HepG2 (cell line): Measurements from ENCODE around the gene ANKRD37. TPM values are rescaled to one million over a fixed set of nuclear protein-coding genes. Genes with fewer than 3 reads are reported as not detected.

Source experiments
- FIP1L1 ChIP-seq: fragments of 200-400 bp; formaldehyde crosslinking; IDR thresholded peaks from 2 replicates; pipeline ENCODE4 v1.6.1; 2018; ENCODE audit warnings: low read depth, mild to moderate bottlenecking, low read length, moderate library complexity, borderline replicate concordance; ENCODE audit not compliant: insufficient read depth
- FOXK2 ChIP-seq: fragments of 450-650 bp; IDR thresholded peaks from 2 replicates; pipeline ENCODE4 v1.6.1; 2016
- GATAD2A ChIP-seq: IDR thresholded peaks from 2 replicates; pipeline ENCODE4 v1.6.1; 2016
- JUND ChIP-seq: sonication (generic); formaldehyde crosslinking; IDR thresholded peaks from 2 replicates; pipeline ENCODE4 v1.8.0; 2022; ENCODE audit warnings: mild to moderate bottlenecking, missing genetic modification reagents
- PAWR ChIP-seq: sonication (generic); formaldehyde crosslinking; IDR thresholded peaks from 2 replicates; pipeline ENCODE4 v1.4.0; 2020; ENCODE audit warnings: missing genetic modification reagents, mild to moderate bottlenecking, borderline replicate concordance
- SAFB2 ChIP-seq: sonication (generic); formaldehyde crosslinking; IDR thresholded peaks from 2 replicates; pipeline ENCODE4 v1.5.1; 2020; ENCODE audit warnings: missing genetic modification reagents, low read depth, mild to moderate bottlenecking, borderline replicate concordance
- THAP11 ChIP-seq: IDR thresholded peaks from 2 replicates; pipeline ENCODE4 v1.6.1; 2016; ENCODE audit warnings: missing biosample characterization, missing genetic modification reagents
- WIZ ChIP-seq: sonication (generic); formaldehyde crosslinking; IDR thresholded peaks from 2 replicates; pipeline ENCODE4 v1.5.1; 2020; ENCODE audit warnings: mild to moderate bottlenecking, missing genetic modification reagents
- ZNF101 ChIP-seq: sonication (generic); formaldehyde crosslinking; IDR thresholded peaks from 2 replicates; pipeline ENCODE4 v1.4.0; 2020; ENCODE audit warnings: mild to moderate bottlenecking, low read depth, missing genetic modification reagents, borderline replicate concordance
- ZNF205 ChIP-seq: IDR thresholded peaks from 2 replicates; pipeline ENCODE4 v1.6.1; 2018; ENCODE audit warnings: missing biosample characterization, missing genetic modification reagents
- ZNF260 ChIP-seq: sonication (generic); formaldehyde crosslinking; IDR thresholded peaks from 2 replicates; pipeline ENCODE4 v1.4.0; 2020; ENCODE audit warnings: missing genetic modification reagents, low read depth, mild to moderate bottlenecking, borderline replicate concordance
- ZNF510 ChIP-seq: sonication (generic); formaldehyde crosslinking; IDR thresholded peaks from 2 replicates; pipeline ENCODE4 v1.4.0; 2020; ENCODE audit warnings: low read depth, mild to moderate bottlenecking, missing genetic modification reagents
- ZNF615 ChIP-seq: sonication (generic); formaldehyde crosslinking; IDR thresholded peaks from 2 replicates; pipeline ENCODE4 v1.5.0; 2020; ENCODE audit warnings: mild to moderate bottlenecking, missing genetic modification reagents, borderline replicate concordance
- ZNF619 ChIP-seq: sonication (generic); formaldehyde crosslinking; IDR thresholded peaks from 2 replicates; pipeline ENCODE4 v1.4.0; 2020; ENCODE audit warnings: mild to moderate bottlenecking, missing genetic modification reagents
- ZNF7 ChIP-seq: IDR thresholded peaks from 2 replicates; pipeline ENCODE4 v1.6.1; 2016; ENCODE audit warnings: missing biosample characterization, missing genetic modification reagents
- ZNF703 ChIP-seq: sonication (generic); formaldehyde crosslinking; IDR thresholded peaks from 2 replicates; pipeline ENCODE4 v1.5.1; 2020; ENCODE audit warnings: missing genetic modification reagents, mild to moderate bottlenecking, moderate library complexity, borderline replicate concordance
- ZNF768 ChIP-seq: sonication (generic); formaldehyde crosslinking; IDR thresholded peaks from 2 replicates; pipeline ENCODE4 v1.4.0; 2020; ENCODE audit warnings: missing genetic modification reagents
- polyA plus RNA-seq, 8 experiments: library from polyadenylated mRNA; depleted of rRNA in 3 of 8; stranded (reverse) in 7 of 8; unstranded in 1 of 8; fragments of >200 nt; fragmentation: Illumina TruSeq in 4 of 8; extraction: Trizol in 4 of 8; gene quantifications; 2 replicates each; pipeline versions ENCODE4 v1.2.1 to v1.2.3, GENCODE V29; 2011 to 2016; ENCODE audit warnings: low read depth in 4 of 8, missing spikeins in 1 of 8, mixed read lengths in 1 of 8; ENCODE audit not compliant: insufficient read depth in 1 of 8
- total RNA-seq, 5 experiments: library from RNA; depleted of rRNA; stranded (reverse); fragments of >200 nt; fragmentation: Illumina TruSeq; extraction: Trizol; gene quantifications; 2 replicates each; pipeline ENCODE4 v1.2.3, GENCODE V29; 2016; ENCODE audit warnings: low read depth in 1 of 5
- TF ChIP-seq, protein P1 (sequence below): sonication (generic); formaldehyde crosslinking; IDR thresholded peaks from 2 replicates; pipeline ENCODE4 v1.8.0; 2022; ENCODE audit warnings: mild to moderate bottlenecking, missing genetic modification reagents; ENCODE audit not compliant: insufficient replicate concordance
- TF ChIP-seq, protein P2 (sequence below): sonication (generic); formaldehyde crosslinking; IDR thresholded peaks from 2 replicates; pipeline ENCODE4 v1.9.0; 2021; ENCODE audit warnings: missing genetic modification reagents, borderline replicate concordance
- TF ChIP-seq, protein P3 (sequence below): sonication (generic); formaldehyde crosslinking; IDR thresholded peaks from 2 replicates; pipeline ENCODE4 v1.4.0; 2020; ENCODE audit warnings: missing genetic modification reagents, mild to moderate bottlenecking, borderline replicate concordance
- TF ChIP-seq, protein P4 (sequence below): sonication (generic); formaldehyde crosslinking; IDR thresholded peaks from 2 replicates; pipeline ENCODE4 v1.5.1; 2020; ENCODE audit warnings: missing genetic modification reagents, mild to moderate bottlenecking, borderline replicate concordance

ANKRD37 gene
- total and polyA plus RNA-seq, 2 of the 13 experiments (the other 11 are each of a cell fraction or from before 2014, with no cell fraction given) = 2.2 to 51.4 TPM

DNA sequence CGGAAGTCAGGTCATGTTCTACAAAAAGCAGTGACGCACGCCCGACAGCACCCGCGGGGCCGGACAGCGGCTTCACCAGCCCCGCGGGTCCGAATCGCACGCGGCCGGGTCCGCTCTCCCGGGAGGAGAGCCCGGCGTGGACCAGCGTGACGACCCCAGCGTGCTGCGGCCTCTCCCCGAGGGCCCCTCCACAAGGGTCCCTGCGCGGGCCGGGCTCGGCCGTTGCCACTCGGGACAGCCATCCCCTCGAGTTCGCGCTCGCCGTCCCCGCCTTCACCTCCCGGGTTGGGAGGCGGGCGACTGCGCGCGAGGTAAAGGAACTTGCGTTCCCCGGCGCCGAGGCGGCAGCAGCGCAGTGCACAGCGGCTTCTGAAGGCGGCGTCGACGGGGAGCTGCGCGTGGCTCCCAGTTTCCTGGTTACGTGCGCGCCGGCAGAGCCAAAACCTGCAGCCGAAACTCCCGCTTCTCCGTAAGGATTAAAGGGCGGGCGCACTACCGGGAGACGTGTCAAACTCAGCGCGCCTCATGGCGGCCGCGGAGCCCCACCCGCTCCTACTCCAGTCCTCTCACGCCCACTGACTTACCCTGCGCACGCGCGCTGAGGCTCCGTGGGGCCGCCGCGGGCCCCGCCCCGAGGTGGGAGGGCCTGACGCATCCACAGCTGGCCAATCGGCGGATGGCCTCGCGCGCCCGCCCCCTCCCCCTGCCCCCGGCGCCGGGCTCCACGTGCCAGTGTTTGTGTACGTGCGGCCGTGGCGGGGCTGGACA is 501 bp upstream of the ANKRD37 start (continued):
- TF ChIP-seq ZNF101 (CRISPR knock-in tag) (no peak; the same call in 1 of the 2 replicates), ZNF703 (CRISPR knock-in tag) (peak; percentile 98), ZNF7 (CRISPR knock-in tag) (peak; percentile 40; the same call in 1 of the 2 replicates), FOXK2 (peak; percentile 94), WIZ (peak; percentile 86; the same call in 1 of the 2 replicates), SAFB2 (CRISPR knock-in tag) (peak; percentile 82), FIP1L1 (peak; percentile 85; the same call in 1 of the 2 replicates), ZNF768 (CRISPR knock-in tag) (peak; percentile 76; the same call in 1 of the 2 replicates), ZNF510 (CRISPR knock-in tag) (peak; percentile 93; the same call in 1 of the 2 replicates), ZNF615 (CRISPR knock-in tag) (peak; percentile 92; the same call in 1 of the 2 replicates), THAP11 (CRISPR knock-in tag) (peak; percentile 81), ZNF619 (CRISPR knock-in tag) (peak; percentile 59; the same call in 1 of the 2 replicates), JUND (CRISPR knock-in tag) (peak; percentile 45; the same call in 1 of the 2 replicates), PAWR (CRISPR knock-in tag) (no peak), ZNF260 (CRISPR knock-in tag) (0 out of 2 replicates have a peak, but pooled peaks have one; percentile 74), ZNF205 (no peak; the same call in none of the 2 replicates), GATAD2A (CRISPR knock-in tag) (peak; percentile 39; the same call in 1 of the 2 replicates)
- TF ChIP-seq, protein P1, sequence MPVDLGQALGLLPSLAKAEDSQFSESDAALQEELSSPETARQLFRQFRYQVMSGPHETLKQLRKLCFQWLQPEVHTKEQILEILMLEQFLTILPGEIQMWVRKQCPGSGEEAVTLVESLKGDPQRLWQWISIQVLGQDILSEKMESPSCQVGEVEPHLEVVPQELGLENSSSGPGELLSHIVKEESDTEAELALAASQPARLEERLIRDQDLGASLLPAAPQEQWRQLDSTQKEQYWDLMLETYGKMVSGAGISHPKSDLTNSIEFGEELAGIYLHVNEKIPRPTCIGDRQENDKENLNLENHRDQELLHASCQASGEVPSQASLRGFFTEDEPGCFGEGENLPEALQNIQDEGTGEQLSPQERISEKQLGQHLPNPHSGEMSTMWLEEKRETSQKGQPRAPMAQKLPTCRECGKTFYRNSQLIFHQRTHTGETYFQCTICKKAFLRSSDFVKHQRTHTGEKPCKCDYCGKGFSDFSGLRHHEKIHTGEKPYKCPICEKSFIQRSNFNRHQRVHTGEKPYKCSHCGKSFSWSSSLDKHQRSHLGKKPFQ (CRISPR knock-in tag) = peak; percentile 97
- TF ChIP-seq, protein P2, sequence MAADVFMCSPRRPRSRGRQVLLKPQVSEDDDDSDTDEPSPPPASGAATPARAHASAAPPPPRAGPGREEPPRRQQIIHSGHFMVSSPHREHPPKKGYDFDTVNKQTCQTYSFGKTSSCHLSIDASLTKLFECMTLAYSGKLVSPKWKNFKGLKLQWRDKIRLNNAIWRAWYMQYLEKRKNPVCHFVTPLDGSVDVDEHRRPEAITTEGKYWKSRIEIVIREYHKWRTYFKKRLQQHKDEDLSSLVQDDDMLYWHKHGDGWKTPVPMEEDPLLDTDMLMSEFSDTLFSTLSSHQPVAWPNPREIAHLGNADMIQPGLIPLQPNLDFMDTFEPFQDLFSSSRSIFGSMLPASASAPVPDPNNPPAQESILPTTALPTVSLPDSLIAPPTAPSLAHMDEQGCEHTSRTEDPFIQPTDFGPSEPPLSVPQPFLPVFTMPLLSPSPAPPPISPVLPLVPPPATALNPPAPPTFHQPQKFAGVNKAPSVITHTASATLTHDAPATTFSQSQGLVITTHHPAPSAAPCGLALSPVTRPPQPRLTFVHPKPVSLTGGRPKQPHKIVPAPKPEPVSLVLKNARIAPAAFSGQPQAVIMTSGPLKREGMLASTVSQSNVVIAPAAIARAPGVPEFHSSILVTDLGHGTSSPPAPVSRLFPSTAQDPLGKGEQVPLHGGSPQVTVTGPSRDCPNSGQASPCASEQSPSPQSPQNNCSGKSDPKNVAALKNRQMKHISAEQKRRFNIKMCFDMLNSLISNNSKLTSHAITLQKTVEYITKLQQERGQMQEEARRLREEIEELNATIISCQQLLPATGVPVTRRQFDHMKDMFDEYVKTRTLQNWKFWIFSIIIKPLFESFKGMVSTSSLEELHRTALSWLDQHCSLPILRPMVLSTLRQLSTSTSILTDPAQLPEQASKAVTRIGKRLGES (CRISPR knock-in tag) = no peak
- TF ChIP-seq, protein P3, sequence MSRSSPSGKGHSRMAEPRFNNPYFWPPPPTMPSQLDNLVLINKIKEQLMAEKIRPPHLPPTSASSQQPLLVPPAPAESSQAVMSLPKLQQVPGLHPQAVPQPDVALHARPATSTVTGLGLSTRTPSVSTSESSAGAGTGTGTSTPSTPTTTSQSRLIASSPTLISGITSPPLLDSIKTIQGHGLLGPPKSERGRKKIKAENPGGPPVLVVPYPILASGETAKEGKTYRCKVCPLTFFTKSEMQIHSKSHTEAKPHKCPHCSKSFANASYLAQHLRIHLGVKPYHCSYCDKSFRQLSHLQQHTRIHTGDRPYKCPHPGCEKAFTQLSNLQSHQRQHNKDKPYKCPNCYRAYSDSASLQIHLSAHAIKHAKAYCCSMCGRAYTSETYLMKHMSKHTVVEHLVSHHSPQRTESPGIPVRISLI (CRISPR knock-in tag) = 0 out of 2 replicates have a peak, but pooled peaks have one; percentile 37
- TF ChIP-seq, protein P4, sequence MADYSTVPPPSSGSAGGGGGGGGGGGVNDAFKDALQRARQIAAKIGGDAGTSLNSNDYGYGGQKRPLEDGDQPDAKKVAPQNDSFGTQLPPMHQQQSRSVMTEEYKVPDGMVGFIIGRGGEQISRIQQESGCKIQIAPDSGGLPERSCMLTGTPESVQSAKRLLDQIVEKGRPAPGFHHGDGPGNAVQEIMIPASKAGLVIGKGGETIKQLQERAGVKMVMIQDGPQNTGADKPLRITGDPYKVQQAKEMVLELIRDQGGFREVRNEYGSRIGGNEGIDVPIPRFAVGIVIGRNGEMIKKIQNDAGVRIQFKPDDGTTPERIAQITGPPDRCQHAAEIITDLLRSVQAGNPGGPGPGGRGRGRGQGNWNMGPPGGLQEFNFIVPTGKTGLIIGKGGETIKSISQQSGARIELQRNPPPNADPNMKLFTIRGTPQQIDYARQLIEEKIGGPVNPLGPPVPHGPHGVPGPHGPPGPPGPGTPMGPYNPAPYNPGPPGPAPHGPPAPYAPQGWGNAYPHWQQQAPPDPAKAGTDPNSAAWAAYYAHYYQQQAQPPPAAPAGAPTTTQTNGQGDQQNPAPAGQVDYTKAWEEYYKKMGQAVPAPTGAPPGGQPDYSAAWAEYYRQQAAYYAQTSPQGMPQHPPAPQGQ (CRISPR knock-in tag) = no peak
